GM12872 (cell line): Measurements from ENCODE around the gene B9D2.

ENCODE experiments used
- TF ChIP-seq, protein P1 (sequence below): IDR thresholded peaks from 3 replicates; pipeline ENCODE4 v1.5.1; 2011; ENCODE audit warnings: low read depth, mild to moderate bottlenecking, low read length, moderate library complexity; ENCODE audit not compliant: insufficient read depth

The B9D2 gene

DNA sequence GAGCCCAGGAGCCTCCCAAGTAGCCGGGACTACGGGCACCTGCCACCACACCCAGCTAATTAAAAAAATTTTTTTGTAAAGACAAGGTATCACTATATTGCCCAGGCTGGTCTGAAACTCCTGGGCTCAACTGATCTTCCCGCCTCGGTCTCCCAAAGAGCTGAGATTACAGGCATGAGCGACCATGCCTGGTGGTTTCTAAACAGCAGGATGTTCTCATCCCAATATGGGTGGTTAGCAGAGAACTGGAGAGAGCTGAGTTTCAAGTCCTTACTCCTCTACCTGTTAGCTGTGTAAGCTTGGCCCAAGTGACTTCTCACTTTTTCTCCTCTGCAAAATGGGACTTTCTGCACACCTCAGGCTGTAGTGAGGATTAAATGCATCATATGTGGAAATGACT lies 20.4 kb upstream of the B9D2 start:
- TF ChIP-seq, protein P1, sequence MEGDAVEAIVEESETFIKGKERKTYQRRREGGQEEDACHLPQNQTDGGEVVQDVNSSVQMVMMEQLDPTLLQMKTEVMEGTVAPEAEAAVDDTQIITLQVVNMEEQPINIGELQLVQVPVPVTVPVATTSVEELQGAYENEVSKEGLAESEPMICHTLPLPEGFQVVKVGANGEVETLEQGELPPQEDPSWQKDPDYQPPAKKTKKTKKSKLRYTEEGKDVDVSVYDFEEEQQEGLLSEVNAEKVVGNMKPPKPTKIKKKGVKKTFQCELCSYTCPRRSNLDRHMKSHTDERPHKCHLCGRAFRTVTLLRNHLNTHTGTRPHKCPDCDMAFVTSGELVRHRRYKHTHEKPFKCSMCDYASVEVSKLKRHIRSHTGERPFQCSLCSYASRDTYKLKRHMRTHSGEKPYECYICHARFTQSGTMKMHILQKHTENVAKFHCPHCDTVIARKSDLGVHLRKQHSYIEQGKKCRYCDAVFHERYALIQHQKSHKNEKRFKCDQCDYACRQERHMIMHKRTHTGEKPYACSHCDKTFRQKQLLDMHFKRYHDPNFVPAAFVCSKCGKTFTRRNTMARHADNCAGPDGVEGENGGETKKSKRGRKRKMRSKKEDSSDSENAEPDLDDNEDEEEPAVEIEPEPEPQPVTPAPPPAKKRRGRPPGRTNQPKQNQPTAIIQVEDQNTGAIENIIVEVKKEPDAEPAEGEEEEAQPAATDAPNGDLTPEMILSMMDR = no peak

DNA sequence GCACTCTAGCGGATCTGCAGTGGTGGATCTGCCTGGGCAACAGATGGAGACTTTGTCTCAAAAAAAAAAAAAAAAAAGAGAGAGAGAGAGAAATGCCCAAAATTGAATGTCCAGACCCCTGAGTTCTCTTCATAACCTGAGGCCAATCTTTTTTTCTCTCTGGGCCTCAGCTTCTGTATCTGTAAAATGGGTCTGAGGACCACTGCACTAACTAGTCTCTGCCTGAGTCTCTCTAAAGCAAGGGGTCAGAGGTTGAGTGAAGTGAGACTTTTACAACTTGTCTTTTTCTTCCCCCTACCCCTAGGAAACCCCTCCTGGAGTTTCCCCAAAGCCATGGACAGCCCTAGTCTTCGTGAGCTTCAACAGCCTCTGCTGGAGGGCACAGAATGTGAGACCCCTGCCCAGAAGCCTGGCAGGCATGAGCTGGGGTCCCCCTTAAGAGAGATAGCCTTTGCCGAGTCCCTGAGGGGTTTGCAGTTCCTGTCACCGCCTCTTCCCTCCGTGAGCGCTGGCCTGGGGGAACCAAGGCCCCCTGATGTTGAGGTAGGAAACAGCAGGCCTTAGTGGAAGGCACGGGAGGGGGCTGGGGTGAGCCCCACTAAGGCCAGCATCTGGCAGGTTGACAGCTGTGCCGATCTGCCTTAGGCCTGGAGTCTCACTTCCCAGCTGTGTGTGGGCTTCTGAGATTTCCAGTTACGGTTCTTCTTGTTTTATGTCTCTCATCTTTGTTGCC lies 14.2 kb upstream of the B9D2 start:
- TF ChIP-seq, protein P1 = peak; percentile 80

DNA sequence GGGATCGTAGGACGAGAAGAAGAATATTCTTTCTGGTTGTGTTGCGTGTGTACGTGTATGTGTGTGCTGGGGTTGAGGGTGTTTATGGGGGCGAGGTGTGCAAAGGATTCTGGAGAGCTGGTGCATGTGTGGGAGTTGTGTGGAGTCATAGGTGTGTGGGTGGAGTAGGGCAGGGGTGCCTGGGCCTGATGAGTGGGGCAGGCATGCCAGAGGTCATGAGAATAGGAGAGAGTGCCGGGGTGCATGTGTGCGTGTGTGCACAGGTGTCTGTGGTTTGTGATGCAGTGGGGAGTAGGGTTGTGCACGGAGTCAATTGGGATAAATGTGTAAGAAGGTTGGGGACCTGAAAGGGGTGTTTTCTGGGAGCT lies 13.0 kb upstream of the B9D2 start:
- TF ChIP-seq, protein P1 = no peak

DNA sequence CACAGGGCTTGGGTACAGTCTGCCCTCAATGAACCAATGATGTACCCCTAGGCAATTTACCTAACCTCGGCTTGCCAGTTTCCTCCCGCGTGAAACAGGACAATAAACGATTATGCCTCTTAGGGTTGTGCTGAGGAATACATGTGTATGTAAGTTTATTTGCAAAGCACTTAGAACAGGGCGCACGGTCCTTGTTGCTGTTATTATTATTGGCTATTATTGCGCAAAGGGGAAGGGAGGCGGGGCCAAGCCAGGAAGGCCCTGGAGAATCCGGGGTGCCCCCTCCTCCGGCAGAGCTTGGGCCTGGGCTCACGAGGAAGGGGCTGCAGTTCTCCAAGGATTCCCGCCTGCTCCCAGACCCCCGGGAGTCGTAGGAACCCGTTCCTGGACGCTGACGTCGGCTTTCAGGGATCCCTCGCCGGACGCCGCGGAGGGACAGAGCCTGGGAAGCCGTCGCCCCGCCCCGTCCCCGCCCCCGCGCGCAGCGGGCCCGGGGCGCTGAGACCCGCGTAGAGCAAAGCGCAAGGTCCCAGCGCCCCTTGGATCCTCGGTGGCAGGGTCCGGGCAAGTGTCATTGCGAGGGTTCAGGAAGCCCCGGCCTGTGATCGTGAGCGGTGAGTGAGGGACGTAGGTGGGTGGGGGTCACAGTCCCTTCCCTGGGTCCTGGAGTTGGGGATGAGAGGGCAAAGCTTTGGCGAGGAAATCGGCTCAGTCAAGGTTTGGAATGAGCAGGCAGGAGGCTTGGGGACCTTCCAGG lies 12.5 kb upstream of the B9D2 start, which contains the start of gene TMEM91:
Gene TMEM91 (plus strand): TSS at position 293 of the 757 bp plus-strand sequence. CDS start 1,777 bp downstream, outside the sequence.
- TF ChIP-seq, protein P1 = no peak

DNA sequence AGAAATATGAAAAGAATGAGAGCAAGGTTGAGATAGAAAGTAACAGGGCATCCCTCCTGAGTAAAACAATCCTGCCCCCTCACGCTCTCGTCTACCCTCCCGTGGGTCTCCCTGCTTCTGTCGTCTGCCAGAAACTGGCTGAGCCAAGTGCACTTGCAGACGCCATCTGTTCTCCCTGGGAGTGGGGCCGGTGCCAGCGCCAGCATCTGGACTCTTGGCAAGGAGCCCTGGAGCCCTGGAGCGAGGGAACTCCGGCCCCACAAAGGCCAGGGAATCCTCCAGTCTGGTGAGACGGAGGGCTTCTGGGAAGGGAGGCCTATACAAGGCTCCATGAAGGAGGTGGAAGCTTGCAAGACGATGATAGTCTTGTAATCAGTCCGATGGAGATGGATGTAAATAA lies 10.0 kb upstream of the B9D2 start:
- TF ChIP-seq, protein P1 = no peak

DNA sequence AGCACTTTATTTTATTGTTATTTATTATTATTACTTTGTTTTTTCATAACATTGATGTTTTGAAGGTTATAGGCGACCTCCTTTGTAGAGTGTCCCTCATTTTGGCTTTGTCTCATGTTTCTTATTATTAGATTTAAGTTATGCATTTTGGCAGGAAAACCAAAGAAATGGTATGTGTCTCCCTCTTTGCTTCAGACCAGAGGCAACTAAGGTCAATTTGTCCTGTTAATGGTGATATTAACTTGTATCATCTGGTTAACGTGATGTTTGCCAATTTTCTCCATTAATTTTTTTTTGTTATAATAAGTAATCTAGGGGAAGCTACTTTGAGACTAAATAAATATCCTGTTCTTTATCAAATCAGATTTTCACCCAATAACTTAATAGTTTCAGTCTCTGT lies 8.6 kb upstream of the B9D2 start:
- TF ChIP-seq, protein P1 = no peak

DNA sequence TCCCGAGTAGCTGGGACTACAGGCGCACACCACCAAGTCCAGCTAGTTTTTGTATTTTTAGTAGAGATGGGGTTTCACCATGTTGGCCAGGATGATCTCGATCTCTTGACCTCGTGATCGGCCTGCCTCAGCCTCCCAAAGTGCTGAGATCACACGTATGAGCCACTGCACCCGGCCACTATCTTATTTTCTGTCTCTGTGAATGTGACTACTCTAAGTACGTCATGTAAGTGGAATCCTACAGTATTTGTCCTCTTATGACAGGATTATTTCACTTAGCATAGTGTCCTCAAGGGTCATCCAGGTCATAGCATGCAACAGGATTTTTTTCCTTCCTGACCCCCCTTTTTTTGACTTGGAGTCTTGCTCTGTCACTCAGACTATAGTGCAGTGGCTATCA lies 7.6 kb upstream of the B9D2 start:
- TF ChIP-seq, protein P1 = no peak
